ENCODE measurements around the gene IFNG.

The IFNG gene

DNA sequence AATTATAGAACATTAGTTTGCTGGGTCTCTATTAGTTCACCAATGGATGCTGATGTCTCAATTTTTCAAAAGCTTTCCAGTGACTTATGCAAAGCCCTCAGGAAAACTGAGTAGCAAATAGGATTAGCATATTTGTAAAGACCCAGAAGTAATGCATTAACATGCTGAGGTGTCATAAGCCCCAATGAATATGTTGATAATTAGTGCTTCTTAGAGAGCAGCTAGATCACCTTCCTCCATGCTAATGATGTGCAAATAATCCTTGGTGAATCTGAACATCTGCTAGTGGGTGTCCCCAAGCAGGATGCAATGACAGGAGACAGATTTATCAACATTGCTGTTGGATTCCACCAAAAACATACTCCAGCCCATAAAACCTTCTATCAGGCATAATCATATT is 19.0 kb downstream of the IFNG start:
- no peak for TF ChIP-seq ZNF274 (IDR thresholded peaks at IDR 0.05; ENCODE audit: low read depth, low read length)
- no peak overlapping the region for H3K4me3 ChIP-seq (ENCODE audit: low read length)

DNA sequence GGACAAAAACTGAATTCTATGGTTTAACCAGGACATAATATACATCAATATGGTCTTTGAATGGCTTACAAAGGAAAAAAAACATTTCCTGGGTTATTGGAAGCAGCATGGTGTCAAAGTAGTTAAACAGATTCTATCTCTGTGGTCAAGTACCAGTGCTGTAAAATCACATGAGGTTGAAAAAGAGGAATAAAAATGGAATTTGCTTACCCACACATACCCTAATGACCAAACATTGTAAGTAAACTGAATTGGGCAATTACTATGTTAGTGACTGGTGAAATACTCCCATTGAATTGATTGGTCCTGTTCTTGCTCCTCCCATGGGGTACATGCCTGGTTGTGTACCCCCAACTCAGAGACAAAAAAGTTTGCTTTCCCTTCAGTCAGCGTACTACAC is 19.6 kb downstream of the IFNG start:
- H3K4me3 ChIP-seq (ENCODE audit: low read length), result no peak overlapping the region
- no peak for TF ChIP-seq ZNF274 (IDR thresholded peaks at IDR 0.05; ENCODE audit: low read depth, low read length)

DNA sequence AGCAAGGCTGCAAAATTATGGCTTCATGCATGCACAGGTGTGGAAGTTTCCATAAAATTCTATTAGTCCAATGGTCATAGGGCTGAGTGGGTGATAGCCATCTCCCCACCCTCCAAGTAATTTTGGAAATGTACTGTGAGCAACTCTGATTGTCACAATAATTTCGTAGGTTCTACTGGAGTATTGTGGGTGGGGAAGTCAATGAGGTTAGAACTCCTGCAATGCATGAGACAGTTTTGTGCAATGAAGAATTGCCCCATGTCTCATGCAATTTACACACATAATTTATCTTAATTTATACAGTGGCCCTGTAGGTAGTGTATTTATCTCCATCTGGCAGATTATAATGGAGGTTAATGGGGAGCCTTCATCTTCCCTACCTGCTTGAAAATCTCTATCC is 20.5 kb downstream of the IFNG start:
- no peak for TF ChIP-seq ZNF274 (IDR thresholded peaks at IDR 0.05; ENCODE audit: low read depth, low read length)
- no peak overlapping the region for H3K4me3 ChIP-seq (ENCODE audit: low read length)

- H3K4me3 ChIP-seq (ENCODE audit: low read length), result no peak overlapping the region
- no peak for TF ChIP-seq ZNF274 (IDR thresholded peaks at IDR 0.05; ENCODE audit: low read depth, low read length)
These were observed 21.1 kb downstream of the IFNG start for GRCh38 chr12:68138480-68138879.

DNA sequence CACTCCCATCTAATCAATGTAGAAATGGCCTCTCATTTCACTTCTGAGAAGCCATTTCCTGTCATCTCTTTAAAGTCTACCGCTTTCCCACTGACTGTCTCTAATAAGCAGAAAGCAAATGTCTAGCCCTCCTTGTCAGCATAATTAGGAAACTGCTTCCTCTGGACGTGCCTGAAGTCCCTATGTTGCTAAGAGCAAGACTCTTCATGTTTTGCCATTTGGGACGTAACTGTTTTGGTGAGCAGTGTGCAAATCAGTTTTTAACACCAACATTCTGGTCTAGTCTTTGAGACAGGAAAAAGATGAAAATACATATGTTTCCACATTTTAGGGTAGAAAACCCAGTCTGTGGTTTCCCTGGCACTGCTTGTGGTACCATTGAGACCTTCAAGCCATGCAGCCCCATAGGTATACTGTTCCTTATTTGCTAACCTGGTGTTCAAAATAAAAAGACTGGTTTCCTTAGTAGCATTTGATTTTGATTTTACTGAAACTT is 22.2 kb downstream of the IFNG start:
- H3K4me3 ChIP-seq (ENCODE audit: low read length), result no peak overlapping the region
- TF ChIP-seq ZNF274 (IDR thresholded peaks at IDR 0.05; ENCODE audit: low read depth, low read length), result no peak

GRCh38 chr12:68135520-68135919 is 24.0 kb downstream of the IFNG start:
- no peak overlapping the region for H3K4me3 ChIP-seq (ENCODE audit: low read length)
- no peak for TF ChIP-seq ZNF274 (IDR thresholded peaks at IDR 0.05; ENCODE audit: low read depth, low read length)

DNA sequence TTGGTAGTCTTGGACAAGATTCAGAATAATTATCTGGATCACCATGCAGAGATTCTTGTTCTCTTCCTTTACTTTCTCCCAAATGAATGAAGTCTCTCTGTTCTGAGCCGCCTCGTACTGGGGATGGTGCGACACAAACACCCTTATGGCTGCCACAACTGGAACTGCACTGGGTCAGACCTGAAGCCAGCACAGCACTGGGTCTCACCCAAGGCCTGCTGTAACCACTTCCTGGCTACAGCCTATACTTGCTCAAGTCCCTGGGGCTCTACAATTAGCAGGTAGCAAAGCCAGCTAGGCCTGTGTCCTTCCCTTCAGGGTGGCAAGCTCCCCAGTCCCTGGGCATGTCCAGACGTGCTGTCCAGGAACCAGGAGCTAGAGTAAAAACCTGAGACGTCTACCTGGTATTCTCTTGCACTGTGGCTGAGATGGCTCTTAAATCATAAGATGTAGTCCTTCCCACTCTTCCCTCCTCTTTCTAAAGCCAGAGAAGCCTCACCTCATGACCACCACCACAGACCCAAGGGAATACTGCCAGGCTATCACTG is 27.6 kb downstream of the IFNG start:
- TF ChIP-seq ZNF274 (IDR thresholded peaks at IDR 0.05; ENCODE audit: low read depth, low read length), result no peak
- H3K4me3 ChIP-seq (ENCODE audit: low read length), result no peak overlapping the region

DNA sequence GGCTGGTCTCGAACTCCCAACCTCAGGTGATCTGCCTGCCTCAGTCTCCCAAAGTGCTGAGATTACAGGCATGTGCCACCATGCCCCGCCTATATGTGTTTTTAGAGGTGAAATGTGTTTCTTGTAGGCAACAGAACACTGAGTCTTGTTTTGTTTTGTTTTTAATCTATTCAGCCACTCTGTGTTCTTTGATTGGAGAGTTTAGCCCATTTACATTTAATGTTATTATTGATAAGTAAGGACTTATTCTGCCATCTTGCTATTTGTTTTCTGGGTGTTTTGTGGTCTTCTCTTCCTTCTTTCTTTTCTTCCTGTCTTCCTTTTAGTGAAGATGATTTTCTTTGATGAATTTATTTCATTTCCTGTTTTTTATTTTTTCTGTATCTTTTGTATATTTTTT is 29.6 kb downstream of the IFNG start:
- H3K4me3 ChIP-seq (ENCODE audit: low read length), result no peak overlapping the region
- no peak for TF ChIP-seq ZNF274 (IDR thresholded peaks at IDR 0.05; ENCODE audit: low read depth, low read length)

DNA sequence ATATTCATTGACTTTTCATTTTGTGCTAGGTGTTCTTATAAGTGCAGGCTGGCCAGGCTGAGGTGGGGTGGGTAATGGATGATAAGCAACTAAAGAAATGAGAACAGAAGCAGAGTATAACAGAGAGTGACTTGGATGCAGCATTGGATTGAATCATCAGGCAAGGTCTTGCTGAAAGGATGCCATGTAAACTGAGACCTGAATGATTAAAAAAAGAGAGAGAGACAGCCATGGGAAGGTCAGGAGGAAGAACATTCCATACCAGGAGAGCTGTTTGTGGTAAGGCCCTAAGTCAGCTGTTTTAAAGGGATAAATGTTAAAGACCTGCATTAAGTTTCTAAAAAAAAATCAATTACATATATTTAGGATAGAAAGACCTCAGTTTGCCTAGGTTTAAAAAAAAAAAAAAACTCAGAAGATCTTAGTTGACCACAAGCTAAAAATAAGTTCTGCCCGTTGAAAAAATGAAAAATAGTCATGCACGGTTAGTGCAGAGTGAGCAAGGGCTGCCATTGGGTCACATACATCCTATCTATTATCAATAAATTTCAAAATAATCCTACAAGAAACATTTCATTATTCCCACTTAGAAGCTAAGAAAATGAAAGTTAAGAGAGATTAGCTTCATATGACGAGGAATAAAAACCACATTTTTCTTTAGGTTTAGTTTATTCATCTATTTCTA is 37.2 kb downstream of the IFNG start:
- no peak overlapping the region for H3K4me3 ChIP-seq (ENCODE audit: low read length)
- TF ChIP-seq ZNF274 (IDR thresholded peaks at IDR 0.05; ENCODE audit: low read depth, low read length), result no peak

DNA sequence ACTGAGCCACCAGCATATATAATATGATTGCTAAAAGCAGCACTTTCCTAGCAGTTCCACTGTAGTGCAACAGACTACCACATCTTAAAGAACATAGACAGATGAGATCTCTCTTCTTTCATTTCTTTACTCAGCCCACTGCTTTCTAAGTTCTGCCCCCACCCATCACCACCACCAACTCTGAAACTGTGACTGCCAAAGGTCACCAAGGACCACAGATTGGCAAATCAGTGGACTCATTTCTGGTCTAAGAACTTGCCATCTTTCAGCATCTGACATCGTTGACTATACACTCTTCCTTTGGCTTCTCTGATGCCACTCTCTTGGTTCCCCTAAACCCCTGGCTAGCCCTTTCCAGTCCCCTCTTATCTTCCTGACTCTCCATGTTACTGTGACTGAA is 38.4 kb downstream of the IFNG start:
- H3K4me3 ChIP-seq (ENCODE audit: low read length), result no peak overlapping the region
- no peak for TF ChIP-seq ZNF274 (IDR thresholded peaks at IDR 0.05; ENCODE audit: low read depth, low read length)

DNA sequence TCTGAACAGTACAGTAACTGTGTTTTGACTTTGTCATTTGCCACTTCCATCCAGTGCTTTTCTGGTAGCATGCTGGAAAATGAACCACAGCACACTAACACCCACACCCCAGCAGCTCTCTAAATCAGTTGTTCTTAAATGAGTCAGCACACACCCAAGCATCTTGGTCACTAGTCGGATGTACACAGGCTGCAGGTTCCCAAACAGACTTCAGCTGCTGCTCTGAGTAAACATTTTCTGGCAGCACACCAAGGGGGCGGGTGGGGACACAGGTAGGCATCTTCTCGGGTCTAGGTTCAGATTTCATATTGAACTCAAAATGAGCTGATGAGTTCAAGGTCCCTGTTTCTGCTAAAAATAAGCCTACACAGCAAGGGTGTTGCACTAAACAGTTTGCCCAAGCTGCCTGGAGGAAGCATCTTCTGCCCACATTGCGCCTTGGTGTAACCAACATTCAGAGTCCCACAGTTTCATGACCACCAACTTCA is 39.8 kb downstream of the IFNG start:
- TF ChIP-seq ZNF274 (IDR thresholded peaks at IDR 0.05; ENCODE audit: low read depth, low read length), result no peak
- H3K4me3 ChIP-seq (ENCODE audit: low read length), result no peak overlapping the region; the same call in 1 of the 2 replicates

DNA sequence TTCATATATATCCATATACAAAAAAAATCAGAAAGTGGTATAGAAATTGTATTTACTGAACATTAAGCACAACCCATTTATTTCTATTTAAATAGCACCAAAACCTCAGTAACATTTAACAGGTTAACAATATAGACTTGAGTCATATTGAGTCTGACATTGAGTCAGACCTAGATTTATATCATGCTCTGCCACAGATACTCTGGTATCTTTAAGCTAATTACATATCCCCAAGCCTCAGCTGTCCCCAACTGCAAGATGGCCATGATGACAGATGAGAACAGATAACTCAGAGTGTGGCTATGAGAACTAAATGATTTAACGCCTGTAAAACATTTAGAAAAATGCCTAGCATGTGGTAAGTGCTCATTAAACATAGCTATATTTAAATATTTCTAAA is 40.3 kb downstream of the IFNG start:
- no peak for TF ChIP-seq ZNF274 (IDR thresholded peaks at IDR 0.05; ENCODE audit: low read depth, low read length)
- H3K4me3 ChIP-seq (ENCODE audit: low read length), result no peak overlapping the region

GRCh38 chr12:68118096-68118755 is 41.3 kb downstream of the IFNG start:
- no peak overlapping the region for H3K4me3 ChIP-seq (ENCODE audit: low read length)
- no peak for TF ChIP-seq ZNF274 (IDR thresholded peaks at IDR 0.05; ENCODE audit: low read depth, low read length)

GRCh38 chr12:68117661-68118060 is 41.9 kb downstream of the IFNG start:
- TF ChIP-seq ZNF274 (IDR thresholded peaks at IDR 0.05; ENCODE audit: low read depth, low read length), result no peak
- no peak overlapping the region for H3K4me3 ChIP-seq (ENCODE audit: low read length)

DNA sequence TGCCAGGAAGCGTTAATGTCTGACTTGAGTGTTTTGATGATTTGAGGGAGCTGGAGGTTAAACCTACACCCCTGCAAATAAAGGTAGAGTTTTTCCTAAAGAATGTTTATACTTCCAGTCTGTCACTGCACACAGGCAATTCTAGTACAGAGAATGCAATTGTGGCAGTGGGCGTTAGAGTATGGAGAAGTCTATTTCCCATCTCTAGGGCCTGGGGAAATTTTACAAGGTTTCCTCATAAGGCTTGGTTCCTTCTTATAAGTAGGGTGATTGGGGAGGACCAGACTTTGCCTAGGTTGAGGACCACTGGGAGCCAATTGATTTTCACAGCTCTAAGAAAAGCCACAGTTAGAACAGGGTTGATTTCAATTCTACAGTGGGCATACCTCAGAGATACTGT is 44.3 kb downstream of the IFNG start:
- H3K4me3 ChIP-seq (ENCODE audit: low read length), result no peak overlapping the region
- TF ChIP-seq ZNF274 (IDR thresholded peaks at IDR 0.05; ENCODE audit: low read depth, low read length), result no peak
